Islet precursor cell (in vitro differentiated cells): Measurements from ENCODE around the gene TNFRSF14.
"Not testable (repeated sequence)": the region's sequence is repeated elsewhere in the genome, so short reads cannot be mapped to it uniquely, and the experiment has no call there.

ENCODE experiments used
- DNase-seq: peaks from one replicate; pipeline ENCODE4 v3.0.0-alpha.2; 2018

Gene TNFRSF14

GRCh38 chr1:2570332-2570731 lies 14.2 kb downstream of the TNFRSF14 start:
- no peak for DNase-seq

- no peak for DNase-seq
Observed at GRCh38 chr1:2571348-2571747, 15.2 kb downstream of the TNFRSF14 start.

- no peak for DNase-seq
Observed at GRCh38 chr1:2573250-2573920, 17.2 kb downstream of the TNFRSF14 start.

GRCh38 chr1:2574350-2574749 lies 18.2 kb downstream of the TNFRSF14 start:
- no peak for DNase-seq

DNA sequence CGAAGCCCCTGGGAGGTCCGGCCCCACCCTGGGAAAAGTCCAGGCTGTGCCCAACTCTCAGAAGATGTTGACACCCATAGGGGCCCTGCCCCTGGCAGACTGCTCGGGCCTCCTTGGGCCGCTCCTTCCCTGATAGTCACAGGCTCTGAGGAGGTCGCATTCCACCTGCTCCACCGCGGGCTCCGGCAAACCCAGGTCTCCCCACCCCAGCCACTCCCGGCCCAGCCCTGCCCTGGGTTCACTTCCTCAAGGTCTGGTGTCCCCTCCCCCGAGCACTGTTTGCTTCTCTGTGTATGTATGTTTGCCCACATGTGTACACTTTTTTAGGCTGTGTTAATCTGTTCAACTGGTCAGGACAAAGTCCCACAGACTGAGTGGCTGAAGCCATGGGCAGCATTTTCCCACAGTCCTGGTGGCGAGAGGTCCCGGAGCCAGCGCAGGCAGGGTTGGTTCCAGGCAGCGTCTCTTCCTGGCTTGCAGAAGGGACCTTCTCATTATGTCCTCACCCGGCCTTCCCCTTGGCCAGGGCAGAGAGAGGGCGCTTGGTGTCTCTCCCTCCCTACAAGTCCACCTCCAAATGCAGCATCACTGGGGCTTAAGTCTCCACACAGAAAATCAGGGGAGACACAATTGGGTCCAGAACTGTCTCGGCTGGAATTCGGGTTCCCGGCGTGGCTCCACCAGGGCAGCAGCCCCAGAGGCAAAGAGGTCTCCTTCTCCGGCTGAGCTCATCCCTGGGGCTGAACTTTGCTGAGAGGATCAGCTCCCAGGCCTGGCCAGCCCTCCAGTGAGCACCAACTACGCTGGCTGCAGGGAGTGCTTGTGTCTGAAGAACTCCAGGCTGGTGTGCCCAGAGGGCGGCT lies 19.9 kb downstream of the TNFRSF14 start:
- DNase-seq = no peak

DNA sequence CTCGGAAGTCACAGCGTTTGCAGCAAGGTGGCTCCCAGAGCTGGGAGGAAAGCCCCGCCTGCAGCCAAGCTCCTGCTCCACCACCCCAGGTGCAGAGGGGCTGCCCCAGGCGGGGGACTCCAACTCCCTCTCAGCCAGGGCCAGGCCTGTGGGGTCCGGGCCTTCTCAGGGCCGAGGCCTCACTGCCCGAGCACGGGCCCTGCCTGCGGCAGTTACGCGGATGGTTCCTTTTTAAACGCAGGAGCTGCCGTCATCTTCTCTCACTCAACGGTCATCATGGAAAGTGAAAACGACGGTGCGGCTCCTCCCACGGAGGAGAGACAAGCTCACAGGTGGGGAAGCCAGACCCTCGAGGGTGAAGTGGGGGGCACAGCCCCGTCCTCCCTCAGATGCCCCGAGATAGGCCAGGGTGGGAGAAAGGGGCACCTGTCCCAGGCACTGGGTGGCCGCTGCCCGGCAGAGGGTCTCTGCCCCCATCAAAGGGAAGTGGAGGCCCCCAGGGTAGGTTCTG lies 21.4 kb downstream of the TNFRSF14 start:
- not testable (repeated sequence) for DNase-seq

DNA sequence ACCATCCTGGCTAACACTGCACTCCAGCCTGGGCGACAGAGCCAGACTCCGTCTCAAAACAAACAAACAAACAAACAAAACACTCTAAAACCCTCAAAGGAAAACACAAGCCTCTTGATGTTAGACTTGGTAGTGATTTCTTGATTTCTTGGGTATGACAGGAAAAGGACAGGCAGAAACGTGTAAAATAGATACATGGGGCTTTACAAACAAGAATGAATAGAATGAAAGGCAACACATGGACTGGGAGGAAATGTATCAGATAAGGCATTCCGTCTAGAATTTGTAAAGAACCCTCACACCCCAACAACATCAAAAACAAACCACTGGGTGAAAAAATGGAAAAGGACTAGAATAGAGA lies 22.6 kb downstream of the TNFRSF14 start:
- no peak for DNase-seq

GRCh38 chr1:2580691-2581090 lies 24.5 kb downstream of the TNFRSF14 start:
- DNase-seq = no peak

DNA sequence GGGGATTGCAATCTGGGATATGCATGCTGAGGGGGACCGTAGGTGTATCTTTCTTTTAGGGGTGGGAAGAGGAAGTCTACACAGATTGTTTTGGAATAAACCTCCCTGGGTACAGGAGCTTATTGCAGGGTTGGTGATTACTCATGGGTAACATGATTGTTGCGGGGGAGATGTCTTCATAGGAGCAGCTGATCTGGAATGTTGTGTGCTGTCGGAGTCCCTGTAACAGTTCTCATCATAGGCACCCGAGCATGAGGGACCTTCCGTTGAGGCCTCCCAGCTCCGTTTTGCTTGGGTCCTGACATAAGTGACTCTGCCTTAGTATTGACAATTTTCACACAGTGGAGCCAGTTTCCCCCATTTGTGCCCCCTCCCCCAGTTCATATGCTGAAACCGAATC lies 26.2 kb downstream of the TNFRSF14 start:
- no peak for DNase-seq

DNA sequence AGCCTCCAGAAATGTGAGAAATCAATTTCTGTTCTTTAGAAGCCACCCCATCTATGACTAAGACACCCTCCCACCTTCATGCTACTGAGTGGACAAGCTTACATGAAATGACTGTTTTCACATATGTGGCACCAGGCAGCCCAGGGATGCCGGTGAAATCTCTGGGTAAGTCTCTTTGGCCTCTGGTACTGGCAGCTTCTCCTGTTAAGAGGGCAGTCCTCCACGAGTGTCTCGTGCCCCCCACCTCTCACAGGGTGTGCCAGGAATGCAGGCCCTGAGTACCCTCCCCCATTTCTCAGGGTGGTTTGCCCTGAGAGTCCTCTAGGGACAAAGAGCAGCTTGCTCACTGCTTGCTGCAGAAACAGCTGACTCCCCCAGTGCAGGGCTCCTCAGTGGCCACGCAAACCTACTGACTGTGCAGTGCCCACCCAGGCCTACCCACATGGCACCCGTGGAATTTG lies 27.2 kb downstream of the TNFRSF14 start:
- DNase-seq = no peak

DNA sequence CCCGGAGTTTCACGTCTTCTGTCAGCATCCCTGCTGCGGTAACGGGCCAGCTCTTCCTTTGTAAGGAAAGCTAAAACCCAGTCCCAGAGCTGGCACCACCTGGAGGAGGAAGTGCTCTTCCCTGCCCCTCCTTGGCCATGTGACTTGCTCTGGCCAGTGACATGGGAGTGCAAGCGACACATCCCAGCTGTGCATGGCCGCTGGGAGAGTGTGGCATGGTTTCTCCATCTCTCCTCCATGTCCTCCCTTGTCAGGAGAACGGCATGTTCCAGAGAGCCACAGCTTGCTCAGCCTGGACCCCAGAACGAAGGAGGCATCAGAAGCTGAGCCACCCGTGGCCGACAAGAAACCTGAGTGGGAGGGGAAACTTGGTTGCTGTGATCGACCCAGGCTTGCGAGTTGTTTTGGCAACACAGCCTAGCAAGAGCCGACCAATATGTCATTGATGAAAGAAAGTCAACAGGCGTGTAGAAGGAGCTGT lies 27.7 kb downstream of the TNFRSF14 start:
- DNase-seq = no peak

DNA sequence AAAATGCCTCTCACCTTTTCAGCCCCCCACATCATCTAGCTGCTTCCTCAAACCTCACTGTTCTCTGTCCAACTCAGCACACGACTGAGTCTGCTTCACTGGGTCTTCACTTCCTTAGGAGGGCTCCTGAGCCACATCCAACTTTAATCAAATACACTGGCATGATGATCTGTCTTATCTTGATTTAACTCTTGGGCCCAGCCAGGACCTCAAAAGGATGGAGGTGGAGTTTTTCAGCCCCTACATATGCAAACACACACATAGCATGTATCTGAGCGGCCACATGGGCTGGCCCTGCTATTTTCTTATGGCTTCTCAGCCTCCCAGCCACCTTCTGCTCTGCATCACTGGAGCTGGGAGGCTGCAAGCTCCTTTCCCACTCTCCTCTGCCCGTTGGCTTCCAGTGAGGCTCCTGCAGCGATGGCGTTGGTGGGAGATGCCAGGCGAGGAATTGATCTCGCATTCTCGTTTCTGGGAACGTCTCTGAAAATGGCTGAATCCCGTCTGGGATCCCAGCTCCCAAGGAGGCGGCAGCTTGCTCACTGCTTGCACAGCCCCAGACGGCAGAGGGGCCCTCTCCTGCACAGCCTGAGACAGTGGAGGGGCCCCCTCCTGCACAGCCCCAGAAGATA lies 28.6 kb downstream of the TNFRSF14 start:
- no peak for DNase-seq

DNA sequence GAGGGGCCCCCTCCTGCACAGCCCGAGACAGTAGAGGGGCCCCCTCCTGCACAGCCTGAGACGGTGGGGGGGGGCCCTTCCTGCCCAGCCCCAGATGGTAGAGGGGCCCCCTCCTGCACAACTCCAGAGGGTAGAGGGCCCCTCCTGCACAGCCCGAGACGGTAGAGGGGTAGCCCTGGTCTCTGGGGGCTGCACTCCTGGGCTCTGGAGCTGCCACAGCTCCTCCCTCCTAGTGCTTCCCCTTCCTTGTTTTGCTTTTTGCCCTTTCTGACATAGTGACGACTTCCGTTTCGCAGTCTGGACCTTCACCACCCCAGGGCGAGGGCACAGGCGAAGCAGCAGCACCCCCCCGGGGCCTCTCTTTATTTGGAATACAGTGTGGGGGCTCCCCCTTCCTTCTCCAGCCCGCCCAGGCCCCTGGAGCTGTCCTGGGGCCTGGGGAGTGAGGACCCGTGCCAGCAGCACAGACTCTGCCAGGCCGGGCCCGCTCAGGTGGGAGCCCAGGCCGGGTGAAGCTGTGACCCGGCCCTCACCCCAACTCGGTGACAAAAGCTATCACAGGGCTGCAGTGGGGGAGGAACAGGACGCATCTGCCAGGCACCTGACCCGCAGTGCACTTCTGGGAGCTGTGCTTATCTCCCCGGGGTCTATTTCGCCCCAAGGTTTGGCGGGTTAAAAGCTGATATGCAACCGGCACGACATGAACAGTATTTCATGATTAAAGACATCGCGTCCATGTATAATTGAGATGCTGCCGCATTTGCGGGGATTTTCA lies 29.3 kb downstream of the TNFRSF14 start:
- DNase-seq = no peak

- peak; percentile 99 for DNase-seq
Observed at GRCh38 chr1:2586154-2587070, 30.2 kb downstream of the TNFRSF14 start, which contains the start of gene PRXL2B. Gene PRXL2B, plus strand, starts transcription at chr1:2586777. Its CDS starts 109 bp downstream, at chr1:2586886.

GRCh38 chr1:2587071-2587859 lies 31.1 kb downstream of the TNFRSF14 start:
- no peak for DNase-seq

DNA sequence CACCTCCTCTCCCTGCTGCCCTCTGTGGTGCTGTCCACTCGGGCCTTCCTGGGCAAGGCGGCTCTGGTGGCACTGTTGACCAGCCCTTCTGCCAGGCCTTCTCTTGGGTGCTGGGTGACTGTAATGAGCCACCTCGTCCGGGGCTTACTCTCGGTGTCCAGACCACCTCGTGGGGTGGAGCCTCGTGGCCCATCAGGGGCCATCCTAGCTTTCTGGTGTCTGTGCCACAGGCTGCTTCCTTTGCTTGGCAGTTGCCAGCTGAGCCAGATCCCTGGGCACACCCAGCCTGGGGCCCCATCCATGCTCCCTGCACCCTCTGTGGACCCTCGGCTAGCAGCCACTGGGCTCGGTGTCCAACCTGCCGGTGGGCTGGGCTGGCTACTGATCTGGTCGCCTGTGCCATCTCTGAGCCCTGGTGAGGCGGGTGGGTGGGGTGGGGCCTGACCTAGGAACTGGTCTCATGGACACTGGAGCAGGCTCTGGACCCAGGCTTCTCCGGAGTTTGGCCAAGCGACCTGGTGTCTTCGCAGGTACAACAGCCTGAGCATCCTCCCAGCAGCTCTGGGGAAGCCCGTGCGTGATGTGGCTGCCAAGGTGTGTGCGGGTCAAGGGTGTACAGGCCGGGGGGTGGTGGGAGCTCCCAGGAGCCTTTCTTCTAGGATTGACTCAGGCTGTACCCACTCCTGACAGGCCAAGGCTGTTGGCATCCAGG lies 31.8 kb downstream of the TNFRSF14 start:
- no peak for DNase-seq

DNA sequence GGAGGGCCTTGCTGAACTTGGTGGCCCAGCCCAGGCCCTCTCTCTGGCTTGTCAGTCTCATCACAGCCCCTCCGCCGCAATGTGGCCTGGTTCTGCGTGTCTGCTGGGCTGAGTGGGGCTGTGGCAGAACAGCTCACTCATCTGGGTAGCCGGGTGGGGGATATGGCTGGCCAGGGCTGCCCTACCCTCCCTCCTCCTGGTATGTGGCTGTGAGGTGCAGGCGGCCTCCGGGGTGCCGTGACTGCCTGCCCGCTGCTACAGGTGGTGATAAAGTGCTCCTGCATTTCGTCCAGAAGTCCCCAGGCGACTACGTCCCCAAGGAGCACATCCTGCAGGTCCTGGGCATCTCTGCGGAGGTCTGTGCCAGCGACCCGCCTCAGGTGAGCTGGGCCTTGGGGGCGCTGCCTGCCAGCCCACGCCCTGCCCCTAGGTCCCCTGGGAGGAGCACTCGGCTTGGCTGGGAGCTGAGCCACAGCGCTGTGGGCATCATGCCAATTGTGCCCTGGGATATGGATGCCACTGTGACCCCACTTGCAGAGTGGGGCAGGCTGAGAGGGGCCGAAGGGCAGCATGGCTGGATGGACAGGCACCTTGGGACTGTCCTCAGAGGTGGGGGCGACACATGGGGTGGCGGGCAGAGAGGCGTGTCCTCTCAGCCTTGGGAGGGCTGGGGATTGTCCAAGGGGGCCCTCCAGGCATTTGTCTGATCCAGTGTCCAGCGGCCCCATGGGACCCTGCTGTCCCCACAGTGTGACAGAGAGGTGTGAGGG lies 32.7 kb downstream of the TNFRSF14 start:
- DNase-seq = no peak

- DNase-seq = no peak
Observed at GRCh38 chr1:2589431-2590232, 33.5 kb downstream of the TNFRSF14 start.
